Loucy (cell line): Measurements from ENCODE around the gene ADGRB3.

ENCODE experiments used
- H2AFZ ChIP-seq: fragments of 200-600 bp; sonication (generic); 2 replicates; pipeline ENCODE4 v1.6.0; 2016; ENCODE audit warnings: antibody characterized with exemption, mild to moderate bottlenecking, low read length, moderate library complexity
- H3F3A ChIP-seq: fragments of 200-600 bp; 2 replicates; pipeline ENCODE4 v1.6.0; 2016; ENCODE audit warnings: antibody characterized with exemption, low read depth, mild to moderate bottlenecking
- H3K27me3 ChIP-seq: fragments of 200-600 bp; sonication (generic); 2 replicates; pipeline ENCODE4 v1.6.1; 2014; ENCODE audit warnings: low read length, mild to moderate bottlenecking; ENCODE audit not compliant: insufficient read depth, poor library complexity, severe bottlenecking
- H3K36me3 ChIP-seq: fragments of 200-600 bp; sonication (generic); 2 replicates; pipeline ENCODE4 v1.6.1; 2016; ENCODE audit warnings: low read length; ENCODE audit not compliant: insufficient read depth
- H3K4me1 ChIP-seq: fragments of 200-600 bp; sonication (generic); 2 replicates; pipeline ENCODE4 v1.5.1; 2014; ENCODE audit warnings: low read length, mild to moderate bottlenecking; ENCODE audit not compliant: insufficient read depth, poor library complexity, severe bottlenecking
- H3K4me2 ChIP-seq: fragments of 200-600 bp; sonication (generic); 2 replicates; pipeline ENCODE4 v1.6.0; 2014; ENCODE audit warnings: antibody characterized with exemption, low read length, low read depth, mild to moderate bottlenecking; ENCODE audit not compliant: poor library complexity, severe bottlenecking
- H3K4me3 ChIP-seq: fragments of 200-600 bp; sonication (generic); 2 replicates; pipeline ENCODE4 v1.5.1; 2014; ENCODE audit warnings: low read length, mild to moderate bottlenecking, mixed read lengths; ENCODE audit not compliant: poor library complexity, severe bottlenecking
- H3K79me2 ChIP-seq: fragments of 200-600 bp; sonication (generic); 2 replicates; pipeline ENCODE4 v1.6.1; 2014; ENCODE audit warnings: low read length; ENCODE audit not compliant: insufficient read depth
- H3K9ac ChIP-seq: fragments of 200-600 bp; sonication (generic); 2 replicates; pipeline ENCODE4 v1.6.0; 2014; ENCODE audit warnings: mild to moderate bottlenecking, low read depth, low read length, moderate library complexity; ENCODE audit not compliant: poor library complexity, severe bottlenecking
- H3K9me2 ChIP-seq: fragments of 200-600 bp; sonication (generic); replicated peaks from 2 replicates; pipeline ENCODE4 v1.6.1; 2016; ENCODE audit warnings: low read depth, low read length, mixed read lengths
- H3K9me3 ChIP-seq: fragments of 200-600 bp; sonication (generic); 2 replicates; pipeline ENCODE4 v1.6.1; 2014; ENCODE audit warnings: mild to moderate bottlenecking, antibody characterized with exemption, low read length, low read depth; ENCODE audit not compliant: insufficient read depth
- H4K20me1 ChIP-seq: fragments of 200-600 bp; sonication (generic); 2 replicates; pipeline ENCODE4 v1.6.0; 2014; ENCODE audit warnings: antibody characterized with exemption, low read length, mild to moderate bottlenecking; ENCODE audit not compliant: insufficient read depth, poor library complexity, severe bottlenecking
- EZH2phosphoT487 ChIP-seq: fragments of 200-600 bp; IDR thresholded peaks from 2 replicates; pipeline ENCODE4 v1.6.1; 2018; ENCODE audit warnings: antibody characterized with exemption, mild to moderate bottlenecking, moderate library complexity, borderline replicate concordance
- TF ChIP-seq, protein P1 (sequence below): fragments of 200-600 bp; sonication (generic); conservative IDR thresholded peaks from 2 replicates; pipeline ENCODE4 v1.5.1; 2014; ENCODE audit warnings: mild to moderate bottlenecking, antibody characterized with exemption, low read length

Gene ADGRB3

DNA sequence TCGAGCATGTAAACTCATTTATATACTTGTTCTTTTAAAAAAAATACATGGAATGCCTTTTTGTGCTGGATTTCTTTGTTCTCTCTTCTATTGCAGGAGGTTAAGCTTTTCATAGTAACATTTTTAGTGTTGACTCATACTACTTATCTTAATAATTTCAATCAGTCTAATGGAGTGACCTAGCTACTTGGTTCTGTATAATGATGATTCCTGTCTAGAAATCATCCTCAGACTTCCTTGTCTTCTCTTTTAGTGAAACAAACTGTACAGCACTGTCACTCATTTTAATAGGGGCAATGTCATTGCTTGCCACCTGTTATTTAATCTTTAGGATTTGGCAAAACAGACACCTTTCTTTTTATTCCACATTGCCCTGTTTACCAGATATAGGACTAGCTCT, 62.3 kb downstream of the ADGRB3 start:
- Histone ChIP-seq H3K36me3 (no peaks in the 10 kb centered on the region), H3K9me3 (no peaks in the 10 kb centered on the region), H3K9me2 (no peaks in the 10 kb centered on the region), H3K4me1 (no peaks in the 10 kb centered on the region), H3K4me3 (no peak overlapping the region), H3K79me2 (no peaks in the 10 kb centered on the region), H3K27me3 (no peaks in the 10 kb centered on the region), H3K4me2 (no peak overlapping the region), H3K9ac (no peak overlapping the region), H3F3A (no peaks in the 10 kb centered on the region), H2AFZ (no peak overlapping the region), H4K20me1 (no peaks in the 10 kb centered on the region)
- TF ChIP-seq EZH2phosphoT487, result no peak
- TF ChIP-seq, protein P1, sequence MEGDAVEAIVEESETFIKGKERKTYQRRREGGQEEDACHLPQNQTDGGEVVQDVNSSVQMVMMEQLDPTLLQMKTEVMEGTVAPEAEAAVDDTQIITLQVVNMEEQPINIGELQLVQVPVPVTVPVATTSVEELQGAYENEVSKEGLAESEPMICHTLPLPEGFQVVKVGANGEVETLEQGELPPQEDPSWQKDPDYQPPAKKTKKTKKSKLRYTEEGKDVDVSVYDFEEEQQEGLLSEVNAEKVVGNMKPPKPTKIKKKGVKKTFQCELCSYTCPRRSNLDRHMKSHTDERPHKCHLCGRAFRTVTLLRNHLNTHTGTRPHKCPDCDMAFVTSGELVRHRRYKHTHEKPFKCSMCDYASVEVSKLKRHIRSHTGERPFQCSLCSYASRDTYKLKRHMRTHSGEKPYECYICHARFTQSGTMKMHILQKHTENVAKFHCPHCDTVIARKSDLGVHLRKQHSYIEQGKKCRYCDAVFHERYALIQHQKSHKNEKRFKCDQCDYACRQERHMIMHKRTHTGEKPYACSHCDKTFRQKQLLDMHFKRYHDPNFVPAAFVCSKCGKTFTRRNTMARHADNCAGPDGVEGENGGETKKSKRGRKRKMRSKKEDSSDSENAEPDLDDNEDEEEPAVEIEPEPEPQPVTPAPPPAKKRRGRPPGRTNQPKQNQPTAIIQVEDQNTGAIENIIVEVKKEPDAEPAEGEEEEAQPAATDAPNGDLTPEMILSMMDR, result no peak

DNA sequence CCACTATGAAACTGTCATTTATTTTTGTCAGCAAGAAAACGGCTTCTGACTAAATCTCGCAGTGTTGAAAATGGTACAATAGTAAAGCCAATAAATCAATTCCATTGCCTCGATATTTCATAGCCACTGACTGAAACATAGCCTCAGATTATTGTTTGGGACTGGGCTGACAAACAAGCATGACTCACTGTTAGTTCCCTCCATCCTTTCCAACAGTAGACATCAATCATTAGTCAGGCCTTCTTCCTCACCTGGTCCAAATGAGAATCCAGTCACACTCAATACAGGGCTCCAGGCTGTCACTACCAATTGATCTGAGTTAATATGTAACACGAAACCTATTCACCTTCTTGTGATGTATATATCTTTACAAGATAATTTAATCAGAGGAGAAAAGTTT, 66.1 kb downstream of the ADGRB3 start:
- Histone ChIP-seq H3K4me1 (no peaks in the 10 kb centered on the region), H3F3A (no peaks in the 10 kb centered on the region), H3K4me2 (no peak overlapping the region), H3K79me2 (no peaks in the 10 kb centered on the region), H2AFZ (no peak overlapping the region), H3K9me2 (no peaks in the 10 kb centered on the region), H4K20me1 (no peaks in the 10 kb centered on the region), H3K9me3 (no peaks in the 10 kb centered on the region), H3K27me3 (no peaks in the 10 kb centered on the region), H3K9ac (no peak overlapping the region), H3K4me3 (no peak overlapping the region), H3K36me3 (no peaks in the 10 kb centered on the region)
- no peak for TF ChIP-seq EZH2phosphoT487
- TF ChIP-seq, protein P1, result no peak

DNA sequence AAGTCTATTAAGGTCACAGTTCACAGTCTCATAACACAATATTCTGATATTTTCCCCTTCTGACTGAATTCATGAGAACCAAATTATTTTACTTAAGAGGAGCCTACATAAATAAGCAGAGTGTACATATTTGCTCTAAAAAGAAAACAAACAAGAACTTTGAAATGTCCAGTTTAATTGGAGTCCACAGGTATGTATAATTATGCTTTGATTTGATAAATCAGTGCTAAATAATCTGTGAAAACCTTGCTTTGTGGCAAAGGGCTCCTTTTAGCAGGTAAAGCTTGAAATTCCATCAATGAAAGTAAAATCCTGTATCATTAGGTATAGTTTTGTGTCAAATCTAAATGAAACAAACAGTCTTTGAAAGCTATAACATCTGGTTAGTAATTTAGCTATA, 69.4 kb downstream of the ADGRB3 start:
- H3K4me2 ChIP-seq, result no peak overlapping the region
- no peaks in the 10 kb centered on the region for H3K9me2 ChIP-seq
- H4K20me1 ChIP-seq, result no peaks in the 10 kb centered on the region
- H3K9me3 ChIP-seq, result no peaks in the 10 kb centered on the region
- H2AFZ ChIP-seq, result no peak overlapping the region
- no peaks in the 10 kb centered on the region for H3K36me3 ChIP-seq
- no peaks in the 10 kb centered on the region for H3K27me3 ChIP-seq
- TF ChIP-seq, protein P1, result no peak
- no peak for TF ChIP-seq EZH2phosphoT487
- no peaks in the 10 kb centered on the region for H3F3A ChIP-seq
- H3K4me1 ChIP-seq, result no peaks in the 10 kb centered on the region
- no peaks in the 10 kb centered on the region for H3K79me2 ChIP-seq
- no peak overlapping the region for H3K9ac ChIP-seq
- H3K4me3 ChIP-seq, result no peak overlapping the region
